H1 (cell line): ENCODE measurements around the gene EXD3. TPM values are rescaled to one million over a fixed set of nuclear protein-coding genes. Genes with fewer than 3 reads are reported as not detected.

ENCODE experiments used
- CTCF ChIA-PET: fragments of 300-600 bp; sonication (Branson Sonifier 250); formaldehyde crosslinking; loops from one replicate; lab custom pipeline; 2021; ENCODE audit not compliant: partially characterized antibody; lab: Charles Lee
- POLR2A ChIA-PET: fragments of 300-600 bp; sonication (Branson Sonifier 250); formaldehyde crosslinking; loops from one replicate; lab custom pipeline; 2021; ENCODE audit warnings: inconsistent platforms; ENCODE audit not compliant: partially characterized antibody; lab: Charles Lee
- DNase-seq, 2 experiments: peaks; one replicate each; pipeline versions ENCODE4 v3.0.0 to v3.0.0-alpha.2; 2010 to 2022; ENCODE audit warnings: low spot score in 2 of 2, low read depth in 1 of 2, mixed read lengths in 1 of 2
- FAIRE-seq: peaks from 2 replicates; lab custom pipeline; 2011; peaks lifted over from hg19 to GRCh38; lab: Jason Lieb, UNC
- H2AFZ ChIP-seq: 2 replicates; pipeline ENCODE4 v1.8.1; 2012; ENCODE audit warnings: low read length, inconsistent platforms
- H2AK5ac ChIP-seq: 2 replicates; pipeline ENCODE4 v1.6.1; 2013; ENCODE audit warnings: low read depth, low read length
- H2BK120ac ChIP-seq: replicated peaks from 2 replicates; pipeline ENCODE3; 2013; ENCODE audit warnings: low read depth, low read length, inconsistent platforms
- H2BK12ac ChIP-seq: 2 replicates; pipeline ENCODE4 v1.6.1; 2013; ENCODE audit warnings: low read depth, low read length
- H2BK15ac ChIP-seq: 2 replicates; pipeline ENCODE4 v1.6.1; 2013; ENCODE audit warnings: low read length
- H2BK20ac ChIP-seq: 2 replicates; pipeline ENCODE4 v1.6.1; 2013; ENCODE audit warnings: low read length
- H2BK5ac ChIP-seq: 2 replicates; pipeline ENCODE4 v1.6.1; 2013; ENCODE audit warnings: low read depth, low read length
- H3K14ac ChIP-seq: 2 replicates; pipeline ENCODE4 v1.6.1; 2013; ENCODE audit warnings: inconsistent platforms; ENCODE audit not compliant: insufficient read length
- H3K18ac ChIP-seq: 2 replicates; pipeline ENCODE4 v1.6.1; 2013; ENCODE audit warnings: low read length; ENCODE audit errors: extremely low read depth
- H3K23ac ChIP-seq: 2 replicates; pipeline ENCODE4 v1.6.1; 2013; ENCODE audit warnings: inconsistent platforms; ENCODE audit not compliant: insufficient read length
- H3K23me2 ChIP-seq: 2 replicates; pipeline ENCODE4 v1.6.1; 2013; ENCODE audit warnings: low read depth, low read length
- H3K27ac ChIP-seq: 2 replicates; pipeline ENCODE4 v1.6.1; 2011; ENCODE audit warnings: low read depth, low read length, inconsistent platforms
- H3K27me3 ChIP-seq, 4 experiments: replicated peaks in 1 of 4; 1 replicate in 1 of 4; 2 replicates in 3 of 4; pipeline versions ENCODE4 v1.6.1 to v1.8.1; 2011 to 2013; ENCODE audit warnings: low read length in 3 of 4, mild to moderate bottlenecking in 3 of 4, inconsistent platforms in 2 of 4, mixed read lengths in 2 of 4, moderate library complexity in 1 of 4; ENCODE audit not compliant: control insufficient read depth in 3 of 4, insufficient read depth in 3 of 4; ENCODE audit errors: extremely low read depth in 1 of 4
- H3K36me3 ChIP-seq, 4 experiments: 2 replicates each; pipeline versions ENCODE4 v1.6.1 to v1.8.1; 2011 to 2013; ENCODE audit warnings: mild to moderate bottlenecking in 4 of 4, low read length in 3 of 4, moderate library complexity in 2 of 4, control low read depth in 1 of 4, inconsistent platforms in 1 of 4; ENCODE audit not compliant: insufficient read depth in 4 of 4, control insufficient read depth in 2 of 4
- H3K4ac ChIP-seq: replicated peaks from 2 replicates; pipeline ENCODE3; 2013; ENCODE audit warnings: low read length, low read depth, mixed read lengths, inconsistent platforms; ENCODE audit not compliant: insufficient read length
- H3K4me1 ChIP-seq, 4 experiments: replicated peaks in 1 of 4; 1 replicate in 1 of 4; 2 replicates in 3 of 4; pipeline versions ENCODE4 v1.6.1 to v1.8.1; 2011 to 2013; ENCODE audit warnings: low read length in 3 of 4, inconsistent platforms in 2 of 4, mixed read lengths in 1 of 4; ENCODE audit not compliant: insufficient read depth in 4 of 4, control insufficient read depth in 3 of 4
- H3K4me2 ChIP-seq, 2 experiments: 2 replicates each; pipeline versions ENCODE4 v1.6.1 to v1.8.1; 2011 to 2013; ENCODE audit warnings: low read depth in 2 of 2, low read length in 2 of 2, control low read depth in 1 of 2, inconsistent platforms in 1 of 2, mild to moderate bottlenecking in 1 of 2; ENCODE audit not compliant: insufficient read depth in 1 of 2
- H3K4me3 ChIP-seq, 4 experiments: fragments of 200-600, 300-600 bp in 1 of 4; sonication (generic), shearing (Covaris generic), sonication (Bioruptor Twin) in 1 of 4; 2 replicates each; pipeline versions ENCODE4 v1.5.1 to v1.8.1; 2011 to 2016; ENCODE audit warnings: low read length in 4 of 4, low read depth in 3 of 4, control low read depth in 2 of 4, inconsistent platforms in 2 of 4, mild to moderate bottlenecking in 2 of 4, mixed read lengths in 1 of 4, moderate library complexity in 1 of 4; ENCODE audit not compliant: insufficient read depth in 2 of 4; ENCODE audit errors: extremely low read depth in 1 of 4
- H3K56ac ChIP-seq: replicated peaks from 2 replicates; pipeline ENCODE3; 2013; ENCODE audit warnings: low read depth, mild to moderate bottlenecking, mixed read lengths, low read length, inconsistent platforms; ENCODE audit not compliant: insufficient read length
- H3K79me1 ChIP-seq: 2 replicates; pipeline ENCODE4 v1.6.1; 2013; ENCODE audit warnings: low read depth, low read length, control low read depth
- H3K79me2 ChIP-seq, 2 experiments: 2 replicates each; pipeline versions ENCODE4 v1.6.1 to v1.8.1; 2012 to 2013; ENCODE audit warnings: low read length in 2 of 2, mild to moderate bottlenecking in 2 of 2, inconsistent platforms in 1 of 2; ENCODE audit not compliant: insufficient read depth in 2 of 2, control insufficient read depth in 1 of 2
- H3K9ac ChIP-seq, 4 experiments: replicated peaks in 1 of 4; 1 replicate in 1 of 4; 2 replicates in 3 of 4; pipeline versions ENCODE4 v1.6.1 to v1.8.1; 2011 to 2013; ENCODE audit warnings: low read depth in 3 of 4, low read length in 3 of 4, control low read depth in 2 of 4, mild to moderate bottlenecking in 2 of 4, moderate library complexity in 2 of 4, inconsistent platforms in 1 of 4; ENCODE audit errors: extremely low read depth in 1 of 4
- H3K9me3 ChIP-seq, 2 experiments: 2 replicates each; pipeline versions ENCODE4 v1.6.1 to v1.8.1; 2012 to 2013; ENCODE audit warnings: mild to moderate bottlenecking in 2 of 2, moderate library complexity in 2 of 2, control low read depth in 1 of 2, inconsistent platforms in 1 of 2, low read depth in 1 of 2, low read length in 1 of 2, mixed read lengths in 1 of 2; ENCODE audit not compliant: insufficient read depth in 2 of 2
- H4K20me1 ChIP-seq, 2 experiments: replicated peaks in 1 of 2; 2 replicates each; pipeline versions ENCODE3 to v1.8.1; 2011 to 2013; ENCODE audit warnings: inconsistent platforms in 2 of 2, low read length in 2 of 2, mild to moderate bottlenecking in 1 of 2; ENCODE audit not compliant: insufficient read depth in 2 of 2, control insufficient read depth in 1 of 2
- H4K5ac ChIP-seq: 2 replicates; pipeline ENCODE4 v1.6.1; 2013; ENCODE audit warnings: low read length, low read depth, mixed read lengths, inconsistent platforms; ENCODE audit not compliant: insufficient read length
- H4K8ac ChIP-seq: 2 replicates; pipeline ENCODE4 v1.8.0; 2013; ENCODE audit warnings: mild to moderate bottlenecking, moderate library complexity, low read length, inconsistent platforms; ENCODE audit not compliant: insufficient read depth; ENCODE audit errors: extremely low read depth
- H4K91ac ChIP-seq: replicated peaks from 2 replicates; pipeline ENCODE3; 2013; ENCODE audit warnings: low read length, mixed read lengths, inconsistent platforms; ENCODE audit not compliant: insufficient read length
- ATF3 ChIP-seq: IDR thresholded peaks from 2 replicates; pipeline ENCODE4 v1.6.1; 2011; ENCODE audit warnings: low read depth, mild to moderate bottlenecking, low read length; ENCODE audit not compliant: insufficient read depth
- CHD2 ChIP-seq: IDR thresholded peaks from 2 replicates; pipeline ENCODE4 v1.6.1; 2012; ENCODE audit warnings: low read length, improper control_type of control experiment
- EGR1 ChIP-seq: IDR thresholded peaks from 2 replicates; pipeline ENCODE4 v1.6.1; 2011; ENCODE audit warnings: low read depth, low read length, borderline replicate concordance
- GTF2F1 ChIP-seq: IDR thresholded peaks from 2 replicates; pipeline ENCODE4 v1.6.1; 2012; ENCODE audit warnings: low read depth, low read length, improper control_type of control experiment, borderline replicate concordance
- HDAC6 ChIP-seq: IDR thresholded peaks from one replicate; pipeline ENCODE4 v1.7.1; 2012; ENCODE audit warnings: low read depth, mild to moderate bottlenecking, inconsistent platforms, low read length, moderate library complexity
- JUND ChIP-seq: IDR thresholded peaks from 2 replicates; pipeline ENCODE4 v1.6.1; 2011; ENCODE audit warnings: mild to moderate bottlenecking, improper control_type of control experiment, low read length
- KDM4A ChIP-seq: IDR thresholded peaks from one replicate; pipeline ENCODE4 v1.7.1; 2012; ENCODE audit warnings: low read depth, mild to moderate bottlenecking, moderate library complexity, low read length, inconsistent platforms; ENCODE audit not compliant: severe bottlenecking
- PHF8 ChIP-seq: fragments of 200-600 bp; sonication (generic); conservative IDR thresholded peaks from 2 replicates; pipeline ENCODE4 v1.7.1; 2012; ENCODE audit warnings: low read depth, mild to moderate bottlenecking, inconsistent platforms, low read length, moderate library complexity
- POLR2A ChIP-seq, 2 experiments: IDR thresholded peaks; 1 replicate in 1 of 2; 2 replicates in 1 of 2; pipeline ENCODE4 v1.6.1; 2011; ENCODE audit warnings: low read depth in 2 of 2, low read length in 2 of 2, mild to moderate bottlenecking in 2 of 2; ENCODE audit errors: control extremely low read depth in 1 of 2
- SIRT6 ChIP-seq: IDR thresholded peaks from one replicate; pipeline ENCODE4 v1.7.1; 2012; ENCODE audit warnings: low read length, inconsistent platforms
- SP4 ChIP-seq: IDR thresholded peaks from 2 replicates; pipeline ENCODE4 v1.6.1; 2012; ENCODE audit warnings: low read length, inconsistent platforms
- SRF ChIP-seq: IDR thresholded peaks from 2 replicates; pipeline ENCODE4 v1.6.1; 2011; ENCODE audit warnings: mild to moderate bottlenecking, low read depth, low read length, moderate library complexity
- WGBS, 2 experiments: shearing (Covaris generic) in 1 of 2; methylation state at CpG; one replicate each; pipeline versions ENCODE4 v1.1.6 to v1.1.7; 2013 to 2015; ENCODE audit warnings: low lambda C conversion rate in 2 of 2, mixed read lengths in 2 of 2, inconsistent platforms in 1 of 2, low coverage in 1 of 2, missing lambda C conversion rate in 1 of 2; ENCODE audit not compliant: insufficient replicate concordance in 2 of 2, insufficient coverage in 1 of 2, insufficient read length in 1 of 2; ENCODE audit errors: extremely low coverage in 1 of 2, missing lambda C conversion rate in 1 of 2; 5-methylcytosine and 5-hydroxymethylcytosine counted together
- polyA plus RNA-seq, 7 experiments: library from polyadenylated mRNA; depleted of rRNA in 3 of 7; stranded (reverse) in 5 of 7; unstranded in 2 of 7; fragments of >200 nt in 5 of 7; fragments of 200-250 nt in 2 of 7; gene quantifications; 1 replicate in 5 of 7; 2 replicates in 1 of 7; 4 replicates in 1 of 7; pipeline versions ENCODE4 v1.2.1 to v1.2.3, GENCODE V29; 2011 to 2013; ENCODE audit warnings: missing spikeins in 2 of 7, mixed read lengths in 2 of 7
- total RNA-seq: library from RNA; stranded (reverse); fragmentation: NEBNext Ultra II Directional; extraction: Animal tissue kit (Norgen Biotek cat#: 25700); gene quantifications from 2 replicates; pipeline ENCODE4 v1.2.1, GENCODE V29; 2021

EXD3 gene
- total and polyA plus RNA-seq, 2 of the 8 experiments (the other 6 are each of a cell fraction or from before 2014, with no cell fraction given), result 7.2 to 9.4 TPM

GRCh38 chr9:137270929-137271695, 151.8 kb downstream of the EXD3 start:
- peaks cover 0 to 27% (median 17%) of the 10 kb centered on the region in 4 experiments; a peak in 7 of 8 replicates for H3K36me3 ChIP-seq
- TF ChIP-seq GTF2F1, result no peak
- no peak for TF ChIP-seq SRF
- no peak for TF ChIP-seq PHF8
- no peak for TF ChIP-seq ATF3
- no peak for TF ChIP-seq SP4
- TF ChIP-seq HDAC6, result no peak
- TF ChIP-seq SIRT6, result no peak
- TF ChIP-seq CHD2, result no peak
- TF ChIP-seq POLR2A (IDR thresholded peaks at IDR 0.05; ENCODE audit: control extremely low read depth in 1 of 2, low read depth in 2 of 2, low read length in 2 of 2), result no peak
- TF ChIP-seq KDM4A, result no peak
- TF ChIP-seq JUND, result no peak
- TF ChIP-seq EGR1, result no peak
- TF ChIP-seq, all 59 proteins: peak for 0
- H3K18ac ChIP-seq, result no peak overlapping the region

More at GRCh38 chr9:137270929-137271695, 151.8 kb downstream of the EXD3 start:
- peaks cover 2% of the 10 kb centered on the region; the same call in 1 of the 2 replicates for H3K23me2 ChIP-seq
- H2BK20ac ChIP-seq, result no peak overlapping the region
- H3K27ac ChIP-seq, result no peak overlapping the region
- H3K4me3 ChIP-seq, result no peak overlapping the region
- H2BK12ac ChIP-seq, result no peak overlapping the region
- no peak overlapping the region for H2BK15ac ChIP-seq
- no peaks in the 10 kb centered on the region for H3K79me2 ChIP-seq
- H3K14ac ChIP-seq, result no peak overlapping the region
- H2BK5ac ChIP-seq, result no peak overlapping the region
- H3K4me2 ChIP-seq, result no peak overlapping the region
- H3K27me3 ChIP-seq, result no peaks in the 10 kb centered on the region
- CTCF ChIA-PET, result interaction anchor here (0.5 kb wide), 1 partner anchor 12 kb away, joined by 3 read pairs; no protein-coding TSS in a partner anchor
- POLR2A ChIA-PET, result interaction anchor here (0.7 to 47.8 kb wide), 5 partner anchors 11 to 109 kb away, joined by 3 to 1462 read pairs (median 4); partner anchors contain the start of genes CYSRT1, NDOR1, NELFB and RNF208
- H3K23ac ChIP-seq, result no peak overlapping the region
- DNase-seq, result no peak
- H3K4ac ChIP-seq, result no peak overlapping the region
- no peak overlapping the region for H2AK5ac ChIP-seq
- FAIRE-seq, result no peak
- H4K20me1 ChIP-seq, result peaks cover 4 to 10% of the 10 kb centered on the region in 2 experiments
- H3K9me3 ChIP-seq, result no peaks in the 10 kb centered on the region
- no peak overlapping the region for H4K5ac ChIP-seq
- H3K56ac ChIP-seq, result no peak overlapping the region
- no peak overlapping the region for H4K91ac ChIP-seq
- no peak overlapping the region for H4K8ac ChIP-seq
- no peak overlapping the region for H2AFZ ChIP-seq
- peaks cover 0 to 6% (median 2%) of the 10 kb centered on the region in 4 experiments; a peak in 4 of 7 replicates for H3K4me1 ChIP-seq
- H3K79me1 ChIP-seq, result no peaks in the 10 kb centered on the region
- no peak overlapping the region for H3K9ac ChIP-seq
- 92% methylated on average over 32 of the region's 32 CpGs; no CpG with 5 or more reads in 1 of the 2 experiments for WGBS, 2 experiments
- no peak overlapping the region for H2BK120ac ChIP-seq
